ENCODE measurements around the gene SYT17. TPM values are rescaled to one million over a fixed set of nuclear protein-coding genes. Genes with fewer than 3 reads are reported as not detected.
"Not testable (repeated sequence)": the region's sequence is repeated elsewhere in the genome, so short reads cannot be mapped to it uniquely, and the experiment has no call there.

The SYT17 gene
- total and polyA plus RNA-seq, 10 of the 15 experiments (the other 5 are each of a cell fraction or from before 2014, with no cell fraction given) = 3.7 to 12.3 (median 5.0) TPM

GRCh38 chr16:19186408-19186807, 18.4 kb downstream of the SYT17 start:
- CTCF ChIA-PET = interaction anchor here (1.1 kb wide), 1 partner anchor 8 kb away, joined by 5 read pairs; no protein-coding TSS in a partner anchor
- SMC1A ChIA-PET (ENCODE audit: uncharacterized antibody, unreplicated experiment) = interaction anchor here (0.6 kb wide), 1 partner anchor 48 kb away, joined by 3 read pairs; no protein-coding TSS in a partner anchor
- no peak overlapping the region for H3K4me2 ChIP-seq (ENCODE audit: control insufficient read depth, insufficient read depth)
- no peak for FAIRE-seq
- H3K9me3 ChIP-seq (replicated peaks; ENCODE audit: control insufficient read depth, insufficient read depth, low read length) = no peaks in the 10 kb centered on the region
- no peaks in the 10 kb centered on the region for H4K20me1 ChIP-seq (ENCODE audit: control insufficient read depth, insufficient read depth)
- in situ Hi-C loops (cut with MboI) = no loop called here
- H3K27me3 ChIP-seq (replicated peaks in 1 of 2; ENCODE audit: control insufficient read depth in 2 of 2, insufficient read depth in 2 of 2, low read length in 1 of 2) = no peaks in the 10 kb centered on the region; a peak in 1 of 4 replicates
- POLR2A ChIA-PET = no interaction called here
- no peak overlapping the region for H3K9ac ChIP-seq (ENCODE audit: control insufficient read depth, insufficient read depth, low read length)
- ATAC-seq = no peak
- no peak overlapping the region for H2AFZ ChIP-seq (ENCODE audit: control insufficient read depth, low read depth, low read length)
- H3K79me2 ChIP-seq (ENCODE audit: control insufficient read depth, insufficient read depth, low read length) = no peaks in the 10 kb centered on the region
- H3K27ac ChIP-seq (ENCODE audit: control insufficient read depth, insufficient read depth) = no peak overlapping the region
- 77% methylated on average over 6 of the region's 6 CpGs for WGBS (ENCODE audit: insufficient coverage, insufficient replicate concordance, low lambda C conversion rate, missing lambda C conversion rate)
- no peaks in the 10 kb centered on the region for H3K4me1 ChIP-seq (ENCODE audit: control insufficient read depth, insufficient read depth, low read length)
- intact Hi-C loops (cut with micrococcal nuclease; ENCODE audit: unreplicated experiment) = no loop called here
- RAD21 ChIA-PET (ENCODE audit: unreplicated experiment) = no interaction called here
- no peaks in the 10 kb centered on the region; a peak in 1 of 4 replicates for H3K36me3 ChIP-seq (ENCODE audit: control insufficient read depth in 2 of 2, insufficient read depth in 2 of 2, low read length in 1 of 2)
- no peak for DNase-seq (ENCODE audit: low read depth, low spot score)
- no peak overlapping the region for H3K4me3 ChIP-seq
- no TSS peak for BruUV-seq (replicated peaks)
- TF ChIP-seq HDAC2 (IDR thresholded peaks at IDR 0.05) (no peak), SREBF2 (IDR thresholded peaks at IDR 0.05; ENCODE audit: low read length) (no peak), SUPT20H (IDR thresholded peaks at IDR 0.05; ENCODE audit: borderline replicate concordance, control insufficient read depth, low read depth, low read length) (no peak), TCF12 (IDR thresholded peaks at IDR 0.05; ENCODE audit: low read depth, low read length) (no peak), NBN (IDR thresholded peaks at IDR 0.05) (no peak), SP1 (IDR thresholded peaks at IDR 0.05; ENCODE audit: low read depth, low read length) (no peak), RFX5 (IDR thresholded peaks at IDR 0.05; ENCODE audit: low read depth, low read length) (no peak), EP300 (IDR thresholded peaks at IDR 0.05; ENCODE audit: borderline replicate concordance in 1 of 2, control insufficient read depth in 1 of 2, low read depth in 2 of 2, low read length in 2 of 2) (no peak), TCF7 (IDR thresholded peaks at IDR 0.05; ENCODE audit: borderline replicate concordance) (no peak), JUNB (IDR thresholded peaks at IDR 0.05) (no peak), MTA2 (IDR thresholded peaks at IDR 0.05; ENCODE audit: low read depth) (no peak), ZNF622 (IDR thresholded peaks at IDR 0.05) (no peak), WRNIP1 (IDR thresholded peaks at IDR 0.05; ENCODE audit: borderline replicate concordance, low read depth, low read length) (no peak), POLR2A (IDR thresholded peaks at IDR 0.05; ENCODE audit: low read depth, low read length) (no peak), PKNOX1 (IDR thresholded peaks at IDR 0.05) (no peak), YY1 (IDR thresholded peaks at IDR 0.05; ENCODE audit: low read depth, low read length) (no peak)

GRCh38 chr16:19187961-19188360, 19.9 kb downstream of the SYT17 start:
- POLR2A ChIA-PET; FAIRE-seq; H4K20me1 ChIP-seq (ENCODE audit: control insufficient read depth, insufficient read depth); H3K9ac ChIP-seq (ENCODE audit: control insufficient read depth, insufficient read depth, low read length); intact Hi-C loops (cut with micrococcal nuclease; ENCODE audit: unreplicated experiment); H3K27ac ChIP-seq (ENCODE audit: control insufficient read depth, insufficient read depth); H3K4me2 ChIP-seq (ENCODE audit: control insufficient read depth, insufficient read depth); H3K9me3 ChIP-seq (replicated peaks; ENCODE audit: control insufficient read depth, insufficient read depth, low read length); H2AFZ ChIP-seq (ENCODE audit: control insufficient read depth, low read depth, low read length); H3K4me3 ChIP-seq; H3K36me3 ChIP-seq (ENCODE audit: control insufficient read depth in 2 of 2, insufficient read depth in 2 of 2, low read length in 1 of 2); in situ Hi-C loops (cut with MboI); DNase-seq (ENCODE audit: low read depth, low spot score); ATAC-seq; SMC1A ChIA-PET (ENCODE audit: uncharacterized antibody, unreplicated experiment); RAD21 ChIA-PET (ENCODE audit: unreplicated experiment); H3K4me1 ChIP-seq (ENCODE audit: control insufficient read depth, insufficient read depth, low read length); BruUV-seq (replicated peaks); H3K79me2 ChIP-seq (ENCODE audit: control insufficient read depth, insufficient read depth, low read length); H3K27me3 ChIP-seq (replicated peaks in 1 of 2; ENCODE audit: control insufficient read depth in 2 of 2, insufficient read depth in 2 of 2, low read length in 1 of 2): not testable (repeated sequence)
- CTCF ChIA-PET = interaction anchor here (2.4 kb wide), 1 partner anchor 9 kb away, joined by 17 read pairs; no protein-coding TSS in a partner anchor
- whole genome bisulfite sequencing (ENCODE audit: insufficient coverage, insufficient replicate concordance, low lambda C conversion rate, missing lambda C conversion rate) = 60% methylated on average over 3 of the region's 3 CpGs

All from GM12878 (cell line).